SH-SY5Y (cell line): Measurements from ENCODE around the gene SV2C.

ENCODE experiments used
- GATA2 ChIP-seq: IDR thresholded peaks from 2 replicates; pipeline ENCODE4 v1.6.1; 2011; ENCODE audit warnings: mild to moderate bottlenecking, low read depth, low read length
- GATA3 ChIP-seq: IDR thresholded peaks from 2 replicates; pipeline ENCODE4 v1.6.1; 2011; ENCODE audit warnings: low read depth, mild to moderate bottlenecking, low read length, moderate library complexity

Gene SV2C

DNA sequence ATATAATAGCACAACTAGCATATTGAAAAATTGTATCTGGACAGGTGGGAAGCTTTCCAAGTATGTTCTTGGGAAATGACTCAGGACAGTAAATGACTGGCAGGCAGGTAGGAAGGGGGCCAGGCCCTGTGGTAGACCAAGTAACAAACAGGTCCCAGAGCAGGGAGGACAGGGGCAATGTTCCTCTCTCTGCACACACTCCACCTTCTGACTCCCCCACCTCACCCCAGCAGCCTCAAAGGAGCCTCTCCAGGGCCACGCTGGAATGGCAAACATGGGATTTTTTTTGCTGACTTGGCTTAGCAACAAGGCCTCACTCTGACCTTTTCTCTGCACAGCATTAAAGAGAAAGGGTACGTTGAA is 288.8 kb downstream of the SV2C start:
- TF ChIP-seq GATA3 (no peak), GATA2 (no peak)

DNA sequence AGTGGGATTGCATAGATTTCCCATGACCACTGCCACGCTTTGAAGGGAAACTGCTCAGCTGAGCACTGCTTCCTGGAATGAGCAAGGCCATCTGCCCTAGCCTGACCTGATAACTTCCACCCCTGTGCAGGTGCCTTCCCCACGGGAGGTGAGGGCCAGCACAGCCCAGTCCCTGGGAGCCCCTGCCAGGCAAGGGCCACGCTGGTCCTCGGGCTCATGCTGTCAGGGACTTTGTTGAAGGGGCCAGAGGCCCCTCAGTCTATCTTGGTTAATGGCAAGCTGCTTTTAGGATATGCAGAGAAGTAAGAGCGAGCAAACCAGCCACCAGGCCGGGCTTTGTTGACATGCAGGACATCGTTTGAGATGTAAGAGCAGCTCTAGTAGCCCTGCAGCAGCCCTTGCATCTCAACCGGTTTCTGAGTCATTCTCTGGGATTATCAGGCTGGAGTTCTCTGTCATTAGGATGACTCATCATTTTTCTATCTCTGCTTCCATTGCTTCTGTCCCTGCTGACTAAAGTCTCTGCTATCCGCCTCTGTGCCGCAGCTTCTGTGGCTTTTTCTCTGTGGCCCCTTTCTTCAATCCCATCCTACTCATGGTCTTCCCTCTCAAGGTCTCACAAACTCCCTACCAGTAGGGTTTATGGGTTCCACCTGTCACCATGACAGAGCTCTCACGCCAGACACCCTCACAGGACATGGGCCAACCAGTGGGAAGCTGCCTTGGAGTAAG is 289.3 kb downstream of the SV2C start:
- TF ChIP-seq GATA3 (no peak), GATA2 (no peak)

DNA sequence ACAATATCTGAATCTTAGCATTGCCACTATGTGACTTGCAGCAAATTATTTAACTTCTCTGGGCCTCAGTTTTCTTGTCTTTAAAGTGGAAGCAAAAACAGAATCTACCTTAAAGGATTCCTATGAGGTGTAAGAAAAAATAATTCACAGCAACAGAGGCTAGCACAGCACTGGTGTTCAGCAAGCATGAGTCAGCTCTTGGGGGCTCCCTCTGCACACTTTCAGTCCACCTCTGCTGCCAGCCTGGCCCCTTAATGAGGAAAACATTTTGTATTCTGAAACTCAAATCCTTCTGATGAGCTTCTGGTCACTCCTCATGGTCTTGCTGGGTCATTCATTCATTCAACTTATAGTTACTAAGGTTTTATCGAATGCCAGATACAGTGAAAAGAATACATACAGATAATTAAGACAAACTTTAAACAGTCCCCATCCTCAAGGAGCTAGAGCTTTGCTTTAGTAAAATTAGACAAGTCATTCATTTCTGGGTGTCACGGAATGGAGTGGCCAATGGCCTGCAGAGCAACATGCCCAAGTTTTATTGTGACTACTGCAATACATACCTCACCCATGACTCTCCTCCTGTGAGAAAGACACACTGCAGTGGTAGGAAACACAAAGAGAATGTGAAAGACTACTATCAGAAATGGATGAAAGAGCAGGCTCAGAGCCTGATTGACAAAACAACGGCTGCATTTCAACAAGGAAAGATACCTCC is 293.1 kb downstream of the SV2C start:
- TF ChIP-seq GATA2 (no peak), GATA3 (no peak)

DNA sequence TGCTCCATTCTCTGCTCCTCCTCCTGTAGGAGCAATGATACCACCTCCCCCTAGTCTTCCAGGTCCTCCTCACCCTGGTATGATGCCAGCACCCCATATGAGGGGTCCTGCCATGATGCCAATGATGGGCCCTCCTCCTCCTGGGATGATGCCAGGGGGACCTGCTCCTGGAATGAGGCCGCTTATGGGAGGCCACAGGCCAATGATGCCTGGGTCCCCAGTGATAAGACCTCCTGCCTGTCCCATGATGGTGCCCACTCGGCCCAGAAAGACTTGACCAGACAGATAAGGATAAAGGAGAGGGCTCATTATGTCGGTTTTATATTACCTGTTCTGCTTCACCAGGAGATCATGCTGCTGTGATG is 293.7 kb downstream of the SV2C start:
- no peak for TF ChIP-seq GATA2
- TF ChIP-seq GATA3 = no peak

DNA sequence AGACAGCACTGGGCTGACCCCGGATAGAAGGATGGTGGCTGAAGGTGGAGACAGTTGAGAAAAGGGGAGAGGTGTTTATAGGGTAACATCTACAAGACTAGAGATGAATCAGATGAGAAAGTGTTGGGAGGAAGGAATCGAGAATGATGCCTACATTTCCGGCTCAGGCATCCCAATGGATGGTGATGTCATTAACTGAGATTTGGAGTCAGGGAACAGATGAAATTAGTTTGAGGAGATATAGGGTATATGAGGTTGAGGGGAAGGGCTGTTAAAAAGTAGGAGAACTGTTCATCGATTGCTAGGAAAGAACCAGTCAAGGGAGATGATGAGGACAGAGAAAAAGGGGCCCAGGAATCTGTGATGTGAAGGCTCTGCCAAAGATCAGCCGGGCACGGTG is 295.2 kb downstream of the SV2C start:
- no peak for TF ChIP-seq GATA3
- no peak for TF ChIP-seq GATA2

DNA sequence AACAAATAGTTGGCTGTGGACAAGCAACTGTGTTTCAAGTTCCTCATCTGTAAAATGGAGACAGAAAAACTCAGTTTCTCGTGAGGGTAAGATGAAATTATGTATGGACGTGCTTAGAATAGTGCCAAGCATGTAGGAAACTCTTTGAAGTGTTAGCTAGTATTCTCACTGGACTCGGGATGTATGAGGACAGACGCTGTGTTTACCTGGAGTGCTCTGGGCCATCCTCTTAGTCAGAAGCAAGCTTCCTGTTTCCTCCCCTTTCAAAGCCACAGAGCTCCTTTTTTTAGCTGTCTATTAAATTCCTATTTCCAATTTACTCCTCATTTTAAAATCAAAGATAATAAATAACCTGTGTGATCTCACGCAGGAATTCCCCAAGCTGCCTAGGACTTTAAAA is 296.1 kb downstream of the SV2C start:
- TF ChIP-seq GATA2 (no peak), GATA3 (no peak)

DNA sequence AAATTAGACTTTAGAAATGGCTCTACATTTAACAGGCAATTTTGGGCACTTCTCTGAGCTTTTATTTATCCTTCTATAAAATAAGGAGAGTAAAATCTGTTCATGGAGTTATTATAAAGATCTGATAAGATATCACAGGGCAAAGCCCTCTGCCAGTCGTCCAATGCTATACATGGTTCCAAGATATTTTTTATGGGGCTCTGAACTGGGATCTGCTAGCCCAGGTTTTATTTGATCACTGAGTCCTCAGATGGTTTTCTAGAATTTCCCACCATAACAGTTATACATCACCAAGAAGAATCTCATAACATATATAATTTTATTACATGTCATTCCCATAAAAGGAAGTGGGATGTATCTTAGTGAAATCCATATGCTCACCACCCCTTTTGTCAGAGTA is 296.7 kb downstream of the SV2C start:
- TF ChIP-seq GATA2 (no peak), GATA3 (no peak)

DNA sequence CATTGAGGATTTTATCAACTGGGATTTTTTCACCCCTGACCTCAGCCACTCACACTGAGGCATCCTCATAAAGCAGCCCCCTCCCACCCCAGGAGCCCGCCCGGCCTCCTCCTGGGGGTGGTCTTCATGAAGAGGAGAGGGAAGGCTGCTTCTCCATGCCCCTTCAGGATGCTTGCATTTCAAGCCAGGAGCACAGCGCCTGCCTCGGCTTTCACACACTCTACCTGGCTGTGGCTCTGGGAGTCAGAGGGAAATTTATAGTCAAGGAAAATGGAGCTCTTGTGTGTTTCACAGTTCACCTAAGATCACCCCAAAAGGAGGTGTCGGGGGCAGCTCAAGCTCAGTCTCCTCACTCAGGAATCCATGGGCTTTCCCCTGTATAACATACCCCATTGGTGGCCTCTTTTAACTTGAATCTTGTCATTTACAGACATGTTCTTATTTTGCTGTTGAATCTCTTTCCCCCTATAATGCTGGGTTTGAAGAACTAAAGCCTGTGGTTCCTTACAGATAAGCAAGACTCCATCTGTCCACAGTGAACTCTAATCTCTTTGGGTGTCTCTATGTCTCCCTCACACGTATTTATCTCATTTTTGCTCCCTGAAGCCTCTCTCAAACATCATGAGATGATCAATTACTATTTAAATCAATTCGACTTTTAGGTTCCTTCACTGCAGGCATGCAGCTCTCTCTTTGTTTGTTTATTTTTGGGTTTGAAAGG is 297.3 kb downstream of the SV2C start:
- TF ChIP-seq GATA3 = no peak
- no peak for TF ChIP-seq GATA2

DNA sequence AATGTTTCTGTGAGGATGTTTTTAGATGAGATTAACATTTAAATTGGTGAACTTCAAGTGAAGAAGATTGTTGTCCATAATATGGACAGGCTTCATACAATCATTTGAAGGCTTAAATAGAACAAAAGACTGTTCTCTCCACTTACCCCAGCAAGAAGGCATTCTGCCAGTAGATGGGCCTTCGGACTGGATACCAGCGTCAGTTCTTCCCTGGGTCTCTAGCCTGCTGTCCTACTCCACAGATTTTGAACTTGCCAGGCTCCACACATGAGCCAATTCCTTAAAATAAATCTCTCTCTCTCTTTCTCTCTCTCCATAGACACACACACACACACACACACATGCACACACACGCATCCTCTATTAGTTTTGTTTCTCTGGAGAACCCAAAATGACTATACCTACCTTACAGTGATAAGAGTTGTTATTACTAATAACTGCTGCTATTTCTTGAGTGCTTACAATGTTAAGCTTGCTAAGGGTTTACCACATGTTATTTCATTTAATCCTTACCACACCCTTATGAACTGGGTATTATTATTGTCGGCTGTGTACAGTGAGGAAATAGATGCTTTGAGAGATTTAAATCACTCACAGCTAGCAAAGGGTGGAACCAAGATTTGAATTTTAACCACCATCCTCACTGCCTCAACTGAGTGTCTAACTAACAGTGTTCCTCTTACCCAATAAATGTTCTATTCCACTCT is 300.1 kb downstream of the SV2C start:
- no peak for TF ChIP-seq GATA2
- TF ChIP-seq GATA3 = no peak

DNA sequence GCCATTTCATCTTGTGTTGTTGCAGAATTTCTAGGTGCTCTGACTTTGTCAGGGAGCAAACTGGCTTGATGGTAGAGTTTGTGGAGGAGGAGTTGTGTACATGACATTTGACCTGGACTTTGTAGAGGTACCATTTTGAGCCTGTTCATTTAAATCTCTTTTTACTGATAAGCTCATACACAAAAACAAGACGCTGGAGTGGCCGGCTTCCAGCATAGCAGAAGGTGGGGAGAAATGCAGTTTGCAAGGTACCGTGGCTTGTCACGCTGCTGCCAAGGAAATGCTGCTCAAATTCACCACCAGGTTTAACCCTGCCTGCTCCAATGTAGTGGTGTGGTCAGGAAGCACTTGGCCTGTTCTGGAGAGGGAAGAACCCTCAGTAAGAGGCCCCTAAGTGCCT is 301.0 kb downstream of the SV2C start:
- TF ChIP-seq GATA3 = no peak
- TF ChIP-seq GATA2 = no peak

DNA sequence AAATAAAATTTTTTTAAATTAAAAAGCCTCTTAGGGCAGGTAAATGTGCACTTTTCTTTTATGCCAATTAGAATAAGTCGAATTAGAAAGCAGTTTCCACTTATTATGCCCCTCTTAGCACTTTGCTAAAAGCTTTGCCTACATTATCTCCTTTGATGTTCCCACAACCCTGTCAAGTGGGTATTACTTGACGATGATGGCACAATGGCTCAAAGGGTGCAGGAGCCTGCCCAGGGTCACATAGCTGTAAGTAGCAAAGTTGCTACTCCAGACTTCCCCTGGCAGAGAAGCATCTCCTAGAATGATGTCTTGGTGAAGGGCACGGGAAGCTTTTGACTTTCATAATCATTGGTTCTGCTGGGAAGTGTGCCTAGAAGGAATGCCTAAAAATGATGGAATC is 301.5 kb downstream of the SV2C start:
- no peak for TF ChIP-seq GATA2
- TF ChIP-seq GATA3 = no peak

DNA sequence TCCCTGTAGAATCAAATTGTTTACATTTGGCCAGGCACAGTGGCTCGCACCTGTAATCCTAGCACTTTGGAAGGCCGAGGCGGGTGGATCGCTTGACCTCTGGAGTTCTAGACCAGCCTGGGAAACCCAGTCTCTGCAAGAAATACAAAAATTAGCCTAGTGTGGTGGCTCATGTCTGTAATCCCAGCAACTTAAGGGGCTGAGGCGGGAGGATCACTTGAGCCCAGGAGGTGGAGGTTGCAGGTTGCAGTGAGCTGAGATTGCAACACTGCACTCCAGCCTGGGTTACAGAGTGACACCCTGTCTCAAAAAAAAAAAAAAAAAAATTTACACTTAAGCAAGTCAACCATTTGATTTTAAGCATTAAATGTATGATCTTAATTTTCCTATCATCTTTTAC is 302.4 kb downstream of the SV2C start:
- TF ChIP-seq GATA3 (no peak), GATA2 (no peak)

DNA sequence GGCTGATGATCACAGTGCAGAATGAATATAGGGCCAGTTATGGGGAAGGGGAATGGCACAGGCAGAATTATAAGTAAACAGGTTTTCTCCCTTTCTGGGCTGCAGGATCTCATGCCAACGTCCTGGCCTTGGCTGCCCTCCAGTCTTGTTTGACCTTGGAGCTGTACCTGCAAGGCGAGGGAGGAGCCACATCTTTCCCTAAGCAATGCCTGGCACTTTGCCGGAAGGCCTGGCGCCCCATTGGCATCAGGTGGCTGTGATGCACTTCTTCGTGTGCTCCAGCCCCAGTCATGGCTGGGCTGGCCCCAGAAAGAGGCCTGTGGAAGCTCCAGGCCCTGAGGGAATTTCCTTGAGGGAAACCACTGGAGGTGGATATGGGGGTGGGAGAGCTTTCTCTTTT is 303.2 kb downstream of the SV2C start:
- TF ChIP-seq GATA3 = no peak
- no peak for TF ChIP-seq GATA2

DNA sequence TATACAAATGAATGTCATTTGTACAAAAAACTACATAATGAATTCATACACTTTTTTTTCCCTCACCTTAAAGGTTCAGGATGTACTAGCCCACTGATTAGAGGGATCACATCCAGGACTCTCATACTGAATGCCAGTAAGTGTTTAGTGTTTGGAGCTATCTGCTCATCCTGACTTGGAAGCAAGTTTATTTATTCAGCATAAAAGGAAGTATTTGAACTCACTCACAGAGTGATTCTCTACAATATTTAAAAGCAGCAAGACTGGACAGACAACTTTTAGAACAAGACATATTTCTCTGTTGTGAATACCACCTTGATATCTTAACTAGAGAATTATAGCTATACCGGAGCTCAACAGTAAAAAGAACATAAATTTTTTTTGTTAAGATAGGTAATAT is 305.1 kb downstream of the SV2C start:
- TF ChIP-seq GATA3 = no peak
- no peak for TF ChIP-seq GATA2

DNA sequence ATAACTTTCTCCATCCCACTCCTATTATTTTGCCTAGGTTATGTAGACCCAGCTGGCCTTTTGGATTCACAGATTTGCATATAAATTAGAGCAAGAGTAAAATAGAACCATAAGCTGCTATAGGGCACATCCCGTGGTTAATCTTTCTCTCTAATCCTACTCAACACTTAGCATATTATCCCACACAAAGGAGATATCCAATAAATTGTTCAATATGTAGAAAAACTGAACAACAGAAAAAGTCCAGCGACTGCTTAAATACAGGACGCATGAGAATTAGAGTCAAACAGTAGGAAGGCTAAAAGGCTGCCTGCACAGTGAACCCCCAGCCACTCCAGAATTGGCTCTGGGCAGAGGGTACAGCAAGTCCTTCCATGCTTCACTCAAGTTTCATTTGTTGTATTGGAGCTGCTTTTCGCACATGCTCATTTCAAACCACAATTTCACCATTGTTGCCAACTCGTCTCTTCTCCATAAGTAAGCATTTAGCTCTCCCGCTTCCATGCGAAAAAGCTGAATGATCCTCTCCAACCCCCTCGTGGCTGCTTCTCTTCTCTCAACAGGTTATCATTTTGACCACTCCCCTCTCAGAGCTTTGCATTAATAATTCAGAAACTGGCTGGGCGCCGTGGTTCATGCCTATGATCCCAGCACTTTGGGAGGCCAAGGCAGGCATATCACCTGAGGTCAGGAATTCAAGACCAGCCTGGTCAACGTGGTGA is 305.8 kb downstream of the SV2C start:
- no peak for TF ChIP-seq GATA2
- TF ChIP-seq GATA3 = no peak
